Thymus (tissue), 11 donors: ENCODE measurements around the gene EPDR1. TPM values are rescaled to one million over a fixed set of nuclear protein-coding genes. Genes with fewer than 3 reads are reported as not detected.

Experiments used
- DNase-seq, 9 donors: peaks; one replicate each; pipeline ENCODE4 v3.0.0-alpha.2; 2013; ENCODE audit warnings: low spot score in 9 of 9, low read depth in 6 of 9, missing footprints in 1 of 9
- H3K27ac ChIP-seq, 2 donors: one replicate each; pipeline ENCODE4 v1.5.1; 2013; ENCODE audit warnings: control low read depth in 1 of 2, low read depth in 1 of 2, low read length in 1 of 2, mild to moderate bottlenecking in 1 of 2, moderate library complexity in 1 of 2
- H3K27me3 ChIP-seq, 2 donors: one replicate each; pipeline ENCODE4 v1.5.1; 2013; ENCODE audit warnings: low read length in 1 of 2; ENCODE audit not compliant: control insufficient read depth in 2 of 2, insufficient read depth in 1 of 2
- H3K36me3 ChIP-seq, 2 donors: one replicate each; pipeline ENCODE4 v1.5.1; 2013; ENCODE audit warnings: low read length in 1 of 2, mild to moderate bottlenecking in 1 of 2, moderate library complexity in 1 of 2; ENCODE audit not compliant: control insufficient read depth in 2 of 2, insufficient read depth in 2 of 2
- H3K4me1 ChIP-seq, 2 donors: one replicate each; pipeline ENCODE4 v1.5.1; 2013; ENCODE audit warnings: low read length in 2 of 2; ENCODE audit not compliant: control insufficient read depth in 2 of 2, insufficient read depth in 2 of 2
- H3K4me3 ChIP-seq, 2 donors: one replicate each; pipeline ENCODE4 v1.5.1; 2013; ENCODE audit warnings: low read length in 2 of 2, control low read depth in 1 of 2, mild to moderate bottlenecking in 1 of 2
- H3K9me3 ChIP-seq, 2 donors: one replicate each; pipeline ENCODE4 v1.5.1; 2013; ENCODE audit warnings: low read length in 1 of 2, mild to moderate bottlenecking in 1 of 2; ENCODE audit not compliant: control insufficient read depth in 2 of 2, insufficient read depth in 1 of 2
- WGBS: extraction: QIAGEN DNeasy Blood & Tissue Kit; methylation state at CpG from one replicate; pipeline ENCODE4 v1.1.7; 2013; 5-methylcytosine and 5-hydroxymethylcytosine counted together
- polyA plus RNA-seq: library from polyadenylated mRNA; stranded (reverse); fragments of 200-250 nt; gene quantifications from one replicate; pipeline ENCODE4 v1.2.3, GENCODE V29; 2013
- total RNA-seq: library from RNA; stranded (reverse); fragments of 120-200 nt; gene quantifications from one replicate; pipeline ENCODE4 v1.2.4, GENCODE V29; 2013
- donor health status: healthy.

Gene EPDR1
- total and polyA plus RNA-seq, 2 donors, result 7.2 to 10.7 TPM

- no peak overlapping the region for H3K27ac ChIP-seq
- no peaks in the 10 kb centered on the region for H3K36me3 ChIP-seq
- DNase-seq, result no peak
- no peak overlapping the region for H3K4me3 ChIP-seq
- no peaks in the 10 kb centered on the region for H3K4me1 ChIP-seq
- no peaks in the 10 kb centered on the region for H3K9me3 ChIP-seq
- 96% methylated on average over 2 of the region's 2 CpGs for WGBS
- H3K27me3 ChIP-seq, result no peaks in the 10 kb centered on the region
These were observed 40.0 kb downstream of the EPDR1 start for GRCh38 chr7:37960483-37960882.

GRCh38 chr7:37961251-37961650, 40.8 kb downstream of the EPDR1 start:
- Histone ChIP-seq H3K27me3 (no peaks in the 10 kb centered on the region), H3K36me3 (no peaks in the 10 kb centered on the region), H3K27ac (no peak overlapping the region), H3K4me3 (no peak overlapping the region), H3K4me1 (no peaks in the 10 kb centered on the region), H3K9me3 (no peaks in the 10 kb centered on the region)
- 90% methylated on average over 5 of the region's 5 CpGs for WGBS
- no peak for DNase-seq

- no peak overlapping the region for H3K27ac ChIP-seq
- H3K4me3 ChIP-seq, result no peak overlapping the region
- 83% methylated on average over 5 of the region's 5 CpGs for WGBS
- no peaks in the 10 kb centered on the region for H3K27me3 ChIP-seq
- no peaks in the 10 kb centered on the region for H3K36me3 ChIP-seq
- H3K9me3 ChIP-seq, result no peaks in the 10 kb centered on the region
- H3K4me1 ChIP-seq, result no peaks in the 10 kb centered on the region
- DNase-seq, result no peak
These were observed 43.8 kb downstream of the EPDR1 start for GRCh38 chr7:37964196-37964595.

GRCh38 chr7:37970211-37970610, 49.8 kb downstream of the EPDR1 start:
- no peak overlapping the region for H3K27ac ChIP-seq
- no peaks in the 10 kb centered on the region for H3K4me1 ChIP-seq
- H3K4me3 ChIP-seq, result no peak overlapping the region
- DNase-seq, result no peak
- H3K9me3 ChIP-seq, result no peaks in the 10 kb centered on the region
- no peaks in the 10 kb centered on the region for H3K27me3 ChIP-seq
- WGBS, result 95% methylated on average over 3 of the region's 3 CpGs
- no peaks in the 10 kb centered on the region for H3K36me3 ChIP-seq

- Histone ChIP-seq H3K36me3 (no peaks in the 10 kb centered on the region), H3K27ac (no peak overlapping the region), H3K4me1 (no peaks in the 10 kb centered on the region)
These were observed 51.1 kb downstream of the EPDR1 start for GRCh38 chr7:37971491-37971890.

GRCh38 chr7:37973915-37974314, 53.5 kb downstream of the EPDR1 start:
- Histone ChIP-seq H3K27me3 (no peaks in the 10 kb centered on the region), H3K4me1 (no peaks in the 10 kb centered on the region), H3K9me3 (no peaks in the 10 kb centered on the region), H3K27ac (no peak overlapping the region), H3K4me3 (no peak overlapping the region), H3K36me3 (no peaks in the 10 kb centered on the region)
- DNase-seq, result no peak
- 20% methylated on average over 1 of the region's 1 CpG for WGBS

More at GRCh38 chr7:37971491-37971890, 51.1 kb downstream of the EPDR1 start:
- Histone ChIP-seq H3K4me3 (no peak overlapping the region), H3K27me3 (no peaks in the 10 kb centered on the region), H3K9me3 (no peaks in the 10 kb centered on the region)
- no peak for DNase-seq
- WGBS, result 96% methylated on average over 4 of the region's 4 CpGs

GRCh38 chr7:37974711-37975110, 54.3 kb downstream of the EPDR1 start:
- H3K27me3 ChIP-seq, result no peaks in the 10 kb centered on the region
- H3K4me1 ChIP-seq, result no peaks in the 10 kb centered on the region
- no peak overlapping the region for H3K4me3 ChIP-seq
- no peaks in the 10 kb centered on the region for H3K36me3 ChIP-seq
- H3K27ac ChIP-seq, result no peak overlapping the region
- WGBS, result 93% methylated on average over 4 of the region's 4 CpGs
- no peaks in the 10 kb centered on the region for H3K9me3 ChIP-seq
- no peak for DNase-seq

GRCh38 chr7:37977243-37977642, 56.8 kb downstream of the EPDR1 start:
- H3K9me3 ChIP-seq, result no peaks in the 10 kb centered on the region
- DNase-seq, result no peak
- H3K27me3 ChIP-seq, result no peaks in the 10 kb centered on the region
- H3K4me1 ChIP-seq, result no peaks in the 10 kb centered on the region
- no peak overlapping the region for H3K27ac ChIP-seq
- no peak overlapping the region for H3K4me3 ChIP-seq
- 97% methylated on average over 2 of the region's 2 CpGs for WGBS
- H3K36me3 ChIP-seq, result no peaks in the 10 kb centered on the region

GRCh38 chr7:37981664-37982063, 61.2 kb downstream of the EPDR1 start:
- no peak overlapping the region for H3K4me3 ChIP-seq
- H3K4me1 ChIP-seq, result no peaks in the 10 kb centered on the region
- H3K36me3 ChIP-seq, result no peaks in the 10 kb centered on the region
- no peaks in the 10 kb centered on the region for H3K27me3 ChIP-seq
- DNase-seq, result no peak
- H3K27ac ChIP-seq, result no peak overlapping the region
- no peaks in the 10 kb centered on the region for H3K9me3 ChIP-seq

GRCh38 chr7:37982423-37982822, 62.0 kb downstream of the EPDR1 start:
- Histone ChIP-seq H3K9me3 (no peaks in the 10 kb centered on the region), H3K4me3 (no peak overlapping the region), H3K27me3 (no peaks in the 10 kb centered on the region), H3K36me3 (no peaks in the 10 kb centered on the region), H3K4me1 (no peaks in the 10 kb centered on the region), H3K27ac (no peak overlapping the region)
- WGBS, result 96% methylated on average over 3 of the region's 3 CpGs
- DNase-seq, result no peak
